WI38 (cell line): ENCODE data around the gene IL21R.

Experiments
- H3K4me3 ChIP-seq: 2 replicates; pipeline ENCODE4 v1.5.1; 2011; ENCODE audit warnings: low read depth, mild to moderate bottlenecking, control low read depth, low read length
- CTCF ChIP-seq: IDR thresholded peaks from 2 replicates; pipeline ENCODE4 v1.5.1; 2012; ENCODE audit warnings: low read depth, mild to moderate bottlenecking, control low read depth, low read length

The IL21R gene

GRCh38 chr16:27377666-27378485, 24.1 kb upstream of the IL21R start:
- TF ChIP-seq CTCF = no peak
- no peak overlapping the region for H3K4me3 ChIP-seq

DNA sequence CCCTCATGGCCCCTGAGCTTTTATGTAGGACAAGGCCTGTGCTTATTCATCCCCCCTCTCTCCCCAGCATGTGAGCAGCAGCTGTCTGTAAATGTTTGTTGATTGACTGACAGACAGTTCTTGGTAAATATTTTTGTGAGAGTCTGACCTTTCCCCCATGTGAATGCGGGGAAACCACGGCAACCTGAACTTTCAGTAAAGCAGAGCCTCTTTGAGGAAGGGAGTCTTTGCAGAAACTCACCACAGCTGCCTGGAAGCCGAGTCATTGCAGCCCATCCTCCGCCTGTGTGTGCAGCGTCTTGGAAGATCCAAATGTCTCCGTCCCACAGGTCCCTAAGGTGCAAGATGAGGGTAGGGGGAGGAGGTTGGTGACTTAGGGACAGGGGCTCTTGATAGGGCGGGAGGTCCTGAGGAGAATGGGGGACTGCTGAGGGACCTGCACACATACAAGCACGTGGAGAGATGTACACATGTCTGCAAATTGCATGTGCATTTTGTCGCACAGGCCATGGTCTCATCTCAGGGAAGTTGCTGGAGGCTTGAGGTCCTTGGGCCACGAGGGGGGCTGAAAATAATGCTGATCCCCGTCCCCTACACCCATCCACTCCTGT, 23.0 kb upstream of the IL21R start:
- no peak overlapping the region for H3K4me3 ChIP-seq
- TF ChIP-seq CTCF = no peak

DNA sequence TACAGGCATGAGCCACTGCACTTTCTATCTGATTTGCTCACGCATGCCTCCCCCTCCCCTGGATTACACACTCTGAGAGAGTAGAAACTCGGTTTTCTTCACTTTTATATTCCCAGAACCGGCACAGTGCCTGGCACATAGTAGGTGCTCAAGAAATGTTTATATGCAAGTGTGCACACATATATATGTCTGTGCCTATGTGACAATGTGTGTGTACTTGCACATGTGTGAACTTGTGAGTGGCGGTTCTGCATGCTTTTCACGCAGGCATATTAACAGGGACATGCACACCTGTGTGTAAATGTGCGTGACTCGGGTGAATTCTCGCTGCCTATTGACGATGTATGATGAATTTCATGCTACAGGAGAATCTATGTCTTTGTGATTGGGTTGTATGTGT, 22.1 kb upstream of the IL21R start:
- no peak for TF ChIP-seq CTCF
- no peak overlapping the region for H3K4me3 ChIP-seq

- TF ChIP-seq CTCF = no peak
- no peak overlapping the region for H3K4me3 ChIP-seq
Observed at GRCh38 chr16:27381236-27381635, 20.7 kb upstream of the IL21R start.

DNA sequence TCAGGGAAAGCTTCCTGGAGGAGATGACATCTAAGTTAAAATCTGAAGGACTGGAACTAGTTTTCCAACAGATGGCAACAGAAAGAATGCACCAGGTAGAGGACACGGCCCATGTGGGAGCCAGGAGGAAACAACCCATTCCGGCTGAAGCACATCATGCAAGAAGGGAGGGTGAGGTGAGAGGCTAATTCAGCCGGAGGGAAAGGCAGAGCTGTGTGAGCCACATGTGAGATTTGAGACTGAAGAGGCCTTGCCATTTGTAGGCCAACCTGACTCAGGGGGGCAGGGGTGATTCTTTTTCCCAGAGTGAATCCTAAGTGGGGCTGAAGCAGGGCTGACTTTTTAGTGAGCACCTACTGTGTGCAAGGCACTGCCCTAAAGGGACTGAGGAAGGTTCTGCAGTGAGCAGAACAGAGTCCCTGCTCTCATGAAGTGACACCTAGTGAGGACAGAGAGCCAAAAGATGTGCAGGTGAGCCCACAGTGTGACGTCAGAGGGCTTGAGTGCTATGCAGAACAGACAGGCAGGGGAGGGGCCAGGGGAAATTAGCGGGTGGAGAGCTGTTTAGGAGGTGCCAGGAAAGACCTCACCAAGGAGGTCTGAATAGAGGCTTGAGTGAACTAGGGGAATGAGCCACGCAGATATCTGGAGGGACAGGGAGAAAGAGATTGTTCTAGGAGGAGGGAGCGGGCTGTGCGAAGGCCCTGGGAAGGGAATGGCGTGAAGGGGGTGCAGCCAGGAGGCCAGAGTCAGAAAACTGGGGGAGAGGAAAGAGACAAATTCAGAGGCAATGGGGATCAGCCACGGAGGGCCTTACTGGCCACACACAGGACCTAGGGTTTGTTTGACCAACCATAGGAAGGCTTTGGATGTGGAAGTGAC, 19.8 kb upstream of the IL21R start:
- no peak for TF ChIP-seq CTCF

GRCh38 chr16:27383556-27384243, 18.3 kb upstream of the IL21R start:
- no peak overlapping the region for H3K4me3 ChIP-seq
- no peak for TF ChIP-seq CTCF

More for the DNA sequence above, 19.8 kb upstream of the IL21R start:
- no peak overlapping the region for H3K4me3 ChIP-seq
